Epithelial cell of alveolus of lung (primary cell): Measurements from ENCODE around the gene SNRPD3. TPM values are rescaled to one million over a fixed set of nuclear protein-coding genes. Genes with fewer than 3 reads are reported as not detected.

Source experiments
- total RNA-seq: library from RNA; depleted of rRNA; stranded (reverse); fragments of >200 nt; gene quantifications from 2 replicates; pipeline ENCODE4 v1.2.1, GENCODE V29; 2015

Gene SNRPD3
- total RNA-seq, result 125 and 170 TPM in 2 replicates

GRCh38 chr22:24555165-24556039, at the start of gene SNRPD3:
Gene SNRPD3, plus strand, starts transcription at chr22:24555999. Its CDS starts 1,676 bp downstream, at chr22:24557675.

GRCh38 chr22:24554313-24555164, 1.3 kb upstream of the SNRPD3 start, which contains the start of gene GUCD1:
Gene GUCD1, minus strand, starts transcription at chr22:24555138. Its CDS starts 147 bp downstream, at chr22:24554991.

GRCh38 chr22:24592851-24593558, 37.2 kb downstream of the SNRPD3 start, which contains the start of gene LRRC75B:
Gene LRRC75B, minus strand, starts transcription at chr22:24593073. Its CDS starts 34 bp downstream, at chr22:24593039.

GRCh38 chr22:24602847-24603769, 47.3 kb downstream of the SNRPD3 start, which contains the start of gene GGT1:
Gene GGT1, plus strand, starts transcription at chr22:24603193. Its CDS starts 7,889 bp downstream, at chr22:24611082.

Other genes starting within 250 kb of the SNRPD3 start
- gene ADORA2A, start 128.4 kb upstream of the SNRPD3 start, total RNA-seq, result 0.26 and 7.0 TPM in 2 replicates
- gene UPB1, start 60.7 kb upstream of the SNRPD3 start, total RNA-seq, result 0.13 TPM in 1 of 2 replicates, not detected in the other
- gene GUCD1, start 861 bp upstream of the SNRPD3 start, total RNA-seq, result 97.6 and 110 TPM in 2 replicates
- 11.7 and 12.5 TPM in 2 replicates for gene LRRC75B, start 37.1 kb downstream of the SNRPD3 start, total RNA-seq
- 1.4 and 2.5 TPM in 2 replicates for gene GGT1, start 47.2 kb downstream of the SNRPD3 start, total RNA-seq
- not detected in 2 replicates for gene PIWIL3, start 218.7 kb downstream of the SNRPD3 start, total RNA-seq